ENCODE data around the gene MCAT.

GRCh38 chr22:43118024-43118849, 25.0 kb downstream of the MCAT start:
- TF ChIP-seq TCF7L2 (IDR thresholded peaks at IDR 0.05; ENCODE audit: low read depth, low read length) (no peak), POLR2AphosphoS5 (IDR thresholded peaks at IDR 0.05; ENCODE audit: low read depth, low read length) (no peak), CTCF (IDR thresholded peaks at IDR 0.05) (no peak), REST (IDR thresholded peaks at IDR 0.05; ENCODE audit: insufficient read depth in 1 of 2, low read depth in 2 of 2, low read length in 1 of 2) (no peak)
